WERI-Rb-1 (cell line): ENCODE data around the gene NBPF14.
A peak's percentile ranks its signal among the peaks of the same experiment; 100 is the strongest.
"Not testable (repeated sequence)": the region's sequence is repeated elsewhere in the genome, so short reads cannot be mapped to it uniquely, and the experiment has no call there.

Experiments
- DNase-seq: peaks from one replicate; pipeline ENCODE4 v3.0.0-alpha.2; 2020
- H3K27ac ChIP-seq: fragments of 250-450 bp; sonication (Bioruptor Pico); 2 replicates; pipeline ENCODE4 v1.5.1; 2020; ENCODE audit warnings: mild to moderate bottlenecking, moderate library complexity
- H3K27me3 ChIP-seq: fragments of 250-450 bp; sonication (Bioruptor Pico); 2 replicates; pipeline ENCODE4 v1.5.1; 2021; ENCODE audit warnings: mild to moderate bottlenecking, low read depth, moderate library complexity; ENCODE audit not compliant: insufficient read depth, severe bottlenecking
- H3K36me3 ChIP-seq: fragments of 250-450 bp; sonication (Bioruptor Pico); 2 replicates; pipeline ENCODE4 v1.5.1; 2020; ENCODE audit warnings: mild to moderate bottlenecking, moderate library complexity
- H3K4me3 ChIP-seq: 2 replicates; pipeline ENCODE4 v1.5.1; 2011; ENCODE audit warnings: low read depth, mild to moderate bottlenecking, control low read depth, low read length
- H3K9me3 ChIP-seq: fragments of 250-450 bp; sonication (Bioruptor Pico); 2 replicates; pipeline ENCODE4 v1.5.1; 2021; ENCODE audit warnings: mild to moderate bottlenecking, moderate library complexity; ENCODE audit not compliant: severe bottlenecking

Gene NBPF14

GRCh38 chr1:148522561-148523204 is 73.1 kb downstream of the NBPF14 start:
- peak overlapping the region; percentile 6; the same call in 1 of the 2 replicates for H3K27ac ChIP-seq
- not testable (repeated sequence) for H3K36me3 ChIP-seq, H3K9me3 ChIP-seq, H3K27me3 ChIP-seq
- peak; percentile 99 for DNase-seq
- H3K4me3 ChIP-seq = peak overlapping the region; percentile 19

GRCh38 chr1:148522072-148522471 is 73.7 kb downstream of the NBPF14 start:
- H3K9me3 ChIP-seq, H3K27me3 ChIP-seq, H3K36me3 ChIP-seq: not testable (repeated sequence)
- Histone ChIP-seq H3K27ac (peak overlapping the region; percentile 72), H3K4me3 (peak overlapping the region; percentile 45)
- peak; percentile 97 for DNase-seq

- H3K9me3 ChIP-seq, H3K27me3 ChIP-seq, H3K36me3 ChIP-seq, H3K4me3 ChIP-seq, H3K27ac ChIP-seq, DNase-seq: not testable (repeated sequence)
These were observed 81.5 kb downstream of the NBPF14 start for GRCh38 chr1:148514310-148514709.

GRCh38 chr1:148512571-148513184 is 83.1 kb downstream of the NBPF14 start:
- not testable (repeated sequence) for H3K9me3 ChIP-seq, H3K27ac ChIP-seq, H3K4me3 ChIP-seq, H3K27me3 ChIP-seq, H3K36me3 ChIP-seq, DNase-seq

- H3K36me3 ChIP-seq, H3K9me3 ChIP-seq, H3K27ac ChIP-seq, H3K4me3 ChIP-seq, H3K27me3 ChIP-seq, DNase-seq: not testable (repeated sequence)
These were observed 101.9 kb downstream of the NBPF14 start for GRCh38 chr1:148493933-148494332.

GRCh38 chr1:148483029-148483428 is 112.8 kb downstream of the NBPF14 start, which contains the start of gene PPIAL4G:
PPIAL4G (minus strand) TSS chr1:148483302; CDS start chr1:148483252, 50 bp downstream.
- DNase-seq, H3K27ac ChIP-seq, H3K27me3 ChIP-seq, H3K4me3 ChIP-seq, H3K9me3 ChIP-seq, H3K36me3 ChIP-seq: not testable (repeated sequence)
